Measurements from ENCODE around the gene PPHLN1.

The PPHLN1 gene

DNA sequence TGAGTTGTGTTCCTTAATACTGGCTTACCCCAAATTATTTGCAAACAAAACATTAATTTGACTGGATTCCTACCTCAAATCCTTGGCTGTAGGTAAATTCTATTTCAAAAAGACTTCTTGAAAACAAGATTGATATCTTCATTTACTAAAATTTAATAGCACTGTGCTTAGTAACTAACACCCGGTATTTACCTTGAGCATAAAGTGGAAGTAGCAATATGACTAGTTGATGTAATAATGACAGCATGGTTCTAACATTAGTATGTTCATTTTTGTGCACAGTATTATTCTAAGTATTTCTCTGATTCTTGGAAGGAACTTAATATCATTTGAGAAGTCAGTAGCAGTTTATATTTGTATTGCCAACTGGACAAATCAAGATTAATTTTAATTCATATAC lies 96.8 kb downstream of the PPHLN1 start:
- in situ Hi-C loops (cut with MboI; ENCODE audit: low sequenced_read_pairs, unreplicated experiment), result no loop called here
- peak; percentile 28 for DNase-seq (ENCODE audit: low spot score)
- TF ChIP-seq CTCF (IDR thresholded peaks at IDR 0.05; ENCODE audit: borderline replicate concordance, control extremely low read depth, extremely low read depth, insufficient read depth, missing control alignments), result no peak

DNA sequence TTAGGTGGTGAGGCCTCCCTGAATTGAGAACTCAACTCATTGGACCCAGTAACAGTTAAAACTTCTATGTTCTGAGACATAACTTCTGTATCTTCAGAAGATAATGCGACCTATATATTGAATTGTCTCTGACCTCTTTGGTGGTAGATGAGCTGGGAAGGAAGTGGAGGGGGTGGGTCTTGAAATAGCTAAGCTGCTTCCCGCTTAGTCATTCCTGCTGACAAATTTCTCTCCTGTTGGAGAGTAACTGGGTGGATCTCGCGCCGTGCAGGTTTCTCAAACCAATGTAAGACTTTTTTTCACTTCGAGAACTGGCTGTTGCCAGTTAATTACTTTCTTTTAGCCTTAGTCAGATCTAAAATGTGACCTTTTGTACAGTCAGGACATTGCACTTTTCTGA lies 100.8 kb downstream of the PPHLN1 start:
- in situ Hi-C loops (cut with MboI; ENCODE audit: low sequenced_read_pairs, unreplicated experiment), result no loop called here

GRCh38 chr12:42428850-42429249 lies 102.9 kb downstream of the PPHLN1 start:
- in situ Hi-C loops (cut with MboI; ENCODE audit: low sequenced_read_pairs, unreplicated experiment), result no loop called here
- TF ChIP-seq CTCF (IDR thresholded peaks at IDR 0.05; ENCODE audit: borderline replicate concordance, control extremely low read depth, extremely low read depth, insufficient read depth, missing control alignments), result no peak
- no peak for DNase-seq (ENCODE audit: low spot score)

More for the DNA sequence above, 100.8 kb downstream of the PPHLN1 start:
- no peak for TF ChIP-seq CTCF (IDR thresholded peaks at IDR 0.05; ENCODE audit: borderline replicate concordance, control extremely low read depth, extremely low read depth, insufficient read depth, missing control alignments)
- DNase-seq (ENCODE audit: low spot score), result no peak

DNA sequence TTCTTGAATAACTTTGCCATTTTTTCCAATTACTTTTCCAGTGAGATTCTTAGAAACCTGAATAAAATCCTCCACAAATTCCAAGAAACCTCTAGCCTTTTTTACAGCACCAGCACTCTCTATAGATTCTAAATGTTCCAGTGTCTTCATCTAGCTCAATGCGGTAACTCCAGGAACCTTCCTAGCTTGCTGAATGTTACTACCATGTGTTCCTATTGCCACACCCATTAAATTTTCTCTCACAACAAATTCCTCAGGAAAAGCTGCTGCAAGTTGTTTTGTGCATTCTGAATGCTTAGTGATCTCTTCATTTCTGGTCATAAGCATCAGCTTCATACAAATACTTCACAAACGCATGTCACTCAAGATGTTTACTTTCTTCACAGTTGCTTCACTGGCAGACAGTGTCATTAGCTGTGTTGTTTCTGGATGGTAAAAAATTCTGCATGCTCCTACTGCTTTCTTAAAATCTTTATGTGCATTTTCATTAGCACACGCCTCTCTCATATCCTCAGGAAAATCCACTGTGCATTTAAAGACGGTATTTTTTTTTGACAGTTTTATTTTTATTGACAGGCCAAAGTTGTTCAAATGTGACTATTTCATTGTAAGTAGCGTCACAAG lies 106.7 kb downstream of the PPHLN1 start:
- no peak for DNase-seq (ENCODE audit: low spot score)
- in situ Hi-C loops (cut with MboI; ENCODE audit: low sequenced_read_pairs, unreplicated experiment), result no loop called here
- no peak for TF ChIP-seq CTCF (IDR thresholded peaks at IDR 0.05; ENCODE audit: borderline replicate concordance, control extremely low read depth, extremely low read depth, insufficient read depth, missing control alignments)

- in situ Hi-C loops (cut with MboI; ENCODE audit: low sequenced_read_pairs, unreplicated experiment), result no loop called here
- no peak for TF ChIP-seq CTCF (IDR thresholded peaks at IDR 0.05; ENCODE audit: borderline replicate concordance, control extremely low read depth, extremely low read depth, insufficient read depth, missing control alignments)
- DNase-seq (ENCODE audit: low spot score), result no peak
These were observed 114.6 kb downstream of the PPHLN1 start for GRCh38 chr12:42440608-42441007.

DNA sequence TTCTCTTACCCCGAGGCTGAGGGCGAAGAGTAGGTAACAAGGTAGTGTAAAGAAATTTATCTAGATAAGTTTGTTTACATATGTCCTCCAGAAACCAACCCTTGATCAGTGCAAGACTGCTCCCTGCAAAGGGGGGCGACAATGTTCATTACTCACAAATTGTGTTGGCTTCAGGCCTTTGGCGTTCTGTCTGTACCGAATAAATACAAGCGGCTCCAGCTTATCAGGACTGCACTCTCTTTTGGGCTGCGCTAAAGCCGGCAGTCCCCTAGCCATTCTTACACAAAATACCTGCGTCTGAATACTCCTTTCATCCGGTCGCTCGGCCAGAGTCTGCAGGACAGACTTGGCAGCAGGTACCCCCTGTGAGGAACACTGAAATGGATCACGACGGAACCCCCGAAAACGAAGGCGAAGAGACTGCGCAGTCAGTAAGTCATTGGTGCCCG lies 116.4 kb downstream of the PPHLN1 start:
- no peak for DNase-seq (ENCODE audit: low spot score)
- no peak for TF ChIP-seq CTCF (IDR thresholded peaks at IDR 0.05; ENCODE audit: borderline replicate concordance, control extremely low read depth, extremely low read depth, insufficient read depth, missing control alignments)
- in situ Hi-C loops (cut with MboI; ENCODE audit: low sequenced_read_pairs, unreplicated experiment), result no loop called here
